Measurements from ENCODE around the gene ESYT1. TPM values are rescaled to one million over a fixed set of nuclear protein-coding genes. Genes with fewer than 3 reads are reported as not detected.
A peak's percentile ranks its signal among the peaks of the same experiment; 100 is the strongest.

ESYT1 gene
- polyA plus RNA-seq, 1 donor (not counting 4 experiments of a cell fraction or from before 2014, with no cell fraction given): 141 TPM

GRCh38 chr12:56158926-56159461 is 30.9 kb downstream of the ESYT1 start:
- Histone ChIP-seq H3K9ac (ENCODE audit: control insufficient read depth, extremely low read depth, insufficient read depth, low read length) (peak overlapping the region; percentile 99), H3K4me3 (ENCODE audit: control insufficient read depth in 2 of 3, extremely low read depth in 1 of 3, insufficient read depth in 2 of 3, low read depth in 1 of 3, low read length in 3 of 3) (peak overlapping the region; percentile 84 to 98 (median 89)), H3K4me2 (ENCODE audit: control insufficient read depth, extremely low read depth, insufficient read depth, low read depth, low read length) (peak overlapping the region; percentile 95), H3K36me3 (ENCODE audit: control insufficient read depth in 2 of 2, extremely low read depth in 1 of 2, insufficient read depth in 2 of 2, low read length in 2 of 2) (peaks cover 35 to 38% of the 10 kb centered on the region in 2 experiments), H3K4me1 (ENCODE audit: control insufficient read depth, extremely low read depth, insufficient read depth, low read length) (peaks cover 26% of the 10 kb centered on the region), H4K20me1 (ENCODE audit: control insufficient read depth, extremely low read depth, insufficient read depth, low read length) (peaks cover 21% of the 10 kb centered on the region), H3K27me3 (ENCODE audit: control insufficient read depth, extremely low read depth, insufficient read depth, low read length) (no peaks in the 10 kb centered on the region), H3K27ac (ENCODE audit: control insufficient read depth, insufficient read depth, low read length) (peak overlapping the region; percentile 98), H3K79me2 (ENCODE audit: control insufficient read depth, insufficient read depth, low read length) (peaks cover 28% of the 10 kb centered on the region), H2AFZ (ENCODE audit: control insufficient read depth, low read length) (no peak overlapping the region), H3K9me1 (ENCODE audit: control insufficient read depth, extremely low read depth, insufficient read depth, low read length) (no peaks in the 10 kb centered on the region), H3K9me3 (ENCODE audit: control insufficient read depth, low read depth, low read length) (no peaks in the 10 kb centered on the region)
- TF ChIP-seq CTCF (optimal IDR thresholded peaks at IDR 0.05 in 1 of 3, IDR thresholded peaks at IDR 0.05 in 1 of 3, conservative IDR thresholded peaks at IDR 0.05 in 1 of 3; ENCODE audit: extremely low read depth in 1 of 3, insufficient read depth in 2 of 3, low read length in 3 of 3) (no peak), EZH2 (IDR thresholded peaks at IDR 0.05; ENCODE audit: low read length) (no peak)
- DNase-seq (ENCODE audit: low read depth, low spot score) (no peak), FAIRE-seq (no peak)
- dilution Hi-C loops (cut with MboI; ENCODE audit: extremely low pct_ligation_motif_present, low sequenced_read_pairs): no loop called here

GRCh38 chr12:56159482-56160192 is 31.6 kb downstream of the ESYT1 start:
- dilution Hi-C loops (cut with MboI; ENCODE audit: extremely low pct_ligation_motif_present, low sequenced_read_pairs): no loop called here
- Histone ChIP-seq H3K27me3 (ENCODE audit: control insufficient read depth, extremely low read depth, insufficient read depth, low read length) (no peaks in the 10 kb centered on the region), H3K4me3 (ENCODE audit: control insufficient read depth in 2 of 3, extremely low read depth in 1 of 3, insufficient read depth in 2 of 3, low read depth in 1 of 3, low read length in 3 of 3) (peak overlapping the region; percentile 84 to 98 (median 89)), H3K36me3 (ENCODE audit: control insufficient read depth in 2 of 2, extremely low read depth in 1 of 2, insufficient read depth in 2 of 2, low read length in 2 of 2) (peaks cover 35 to 38% of the 10 kb centered on the region in 2 experiments), H3K4me1 (ENCODE audit: control insufficient read depth, extremely low read depth, insufficient read depth, low read length) (peaks cover 26% of the 10 kb centered on the region), H2AFZ (ENCODE audit: control insufficient read depth, low read length) (no peak overlapping the region), H3K79me2 (ENCODE audit: control insufficient read depth, insufficient read depth, low read length) (peaks cover 28% of the 10 kb centered on the region), H3K9me3 (ENCODE audit: control insufficient read depth, low read depth, low read length) (no peaks in the 10 kb centered on the region), H4K20me1 (ENCODE audit: control insufficient read depth, extremely low read depth, insufficient read depth, low read length) (peaks cover 21% of the 10 kb centered on the region), H3K27ac (ENCODE audit: control insufficient read depth, insufficient read depth, low read length) (peak overlapping the region; percentile 98), H3K4me2 (ENCODE audit: control insufficient read depth, extremely low read depth, insufficient read depth, low read depth, low read length) (peak overlapping the region; percentile 95), H3K9ac (ENCODE audit: control insufficient read depth, extremely low read depth, insufficient read depth, low read length) (peak overlapping the region; percentile 99), H3K9me1 (ENCODE audit: control insufficient read depth, extremely low read depth, insufficient read depth, low read length) (no peaks in the 10 kb centered on the region)
- TF ChIP-seq EZH2 (IDR thresholded peaks at IDR 0.05; ENCODE audit: low read length) (no peak), CTCF (optimal IDR thresholded peaks at IDR 0.05 in 1 of 3, IDR thresholded peaks at IDR 0.05 in 1 of 3, conservative IDR thresholded peaks at IDR 0.05 in 1 of 3; ENCODE audit: extremely low read depth in 1 of 3, insufficient read depth in 2 of 3, low read length in 3 of 3) (no peak)
- DNase-seq (ENCODE audit: low read depth, low spot score) (no peak), FAIRE-seq (peak; percentile 32)
